PC-3 (cell line): Measurements from ENCODE around the gene FOXP4. TPM values are rescaled to one million over a fixed set of nuclear protein-coding genes. Genes with fewer than 3 reads are reported as not detected.

Source experiments
- ATAC-seq: fragments of 200-7000 bp; cut with Tn5 transposase; 2 replicates; pipeline ENCODE4 v1.9.1; 2020; ENCODE audit warnings: mild to moderate bottlenecking, moderate library complexity
- BruUV-seq: library from RNA; stranded (reverse); fragments of 400-500 nt; replicated peaks from 2 replicates; lab custom pipeline; 2021; lab: Mats Ljungman, UMichigan
- CTCF ChIA-PET: fragments of 300-600 bp; sonication (Branson Sonifier 250); formaldehyde crosslinking; loops from one replicate; lab custom pipeline; 2022; ENCODE audit warnings: antibody characterized with exemption; lab: Charles Lee
- POLR2A ChIA-PET: fragments of 300-600 bp; sonication (Branson Sonifier 250); formaldehyde crosslinking; loops from one replicate; lab custom pipeline; 2022; ENCODE audit warnings: antibody characterized with exemption; ENCODE audit not compliant: unreplicated experiment; lab: Charles Lee
- DNase-seq: peaks from one replicate; pipeline ENCODE4 v3.0.0-alpha.2; 2015
- H2AFZ ChIP-seq: fragments of 300-600 bp; sonication (generic); 2 replicates; pipeline ENCODE4 v1.6.0; 2016; ENCODE audit warnings: antibody characterized with exemption, low read length
- H3F3A ChIP-seq: fragments of 300-600 bp; sonication (generic); one replicate; pipeline ENCODE4 v1.6.0; 2017; ENCODE audit warnings: antibody characterized with exemption, low read length, control low read depth, mild to moderate bottlenecking; ENCODE audit not compliant: unreplicated experiment
- H3K27ac ChIP-seq: fragments of 300-600 bp; sonication (generic); 2 replicates; pipeline ENCODE4 v1.5.1; 2016; ENCODE audit warnings: mild to moderate bottlenecking, low read length
- H3K27me3 ChIP-seq: fragments of 300-600 bp; sonication (generic); 2 replicates; pipeline ENCODE4 v1.6.1; 2016; ENCODE audit warnings: low read length, mixed read lengths
- H3K36me3 ChIP-seq: fragments of 300-600 bp; sonication (generic); 2 replicates; pipeline ENCODE4 v1.6.1; 2016; ENCODE audit warnings: low read depth, mixed run types, low read length, mixed read lengths
- H3K4me1 ChIP-seq: fragments of 300-600 bp; sonication (generic); 2 replicates; pipeline ENCODE4 v1.5.1; 2016; ENCODE audit warnings: low read length; ENCODE audit not compliant: insufficient read depth
- H3K4me2 ChIP-seq: fragments of 300-600 bp; sonication (generic); 2 replicates; pipeline ENCODE4 v1.6.0; 2016; ENCODE audit warnings: low read length
- H3K4me3 ChIP-seq: fragments of 300-600 bp; sonication (generic); 2 replicates; pipeline ENCODE4 v1.5.1; 2016; ENCODE audit warnings: mild to moderate bottlenecking, low read length, mixed read lengths
- H3K79me2 ChIP-seq: fragments of 300-600 bp; sonication (generic); 2 replicates; pipeline ENCODE4 v1.6.1; 2017; ENCODE audit warnings: low read length, mixed read lengths
- H3K9ac ChIP-seq: fragments of 300-600 bp; sonication (generic); 2 replicates; pipeline ENCODE4 v1.6.0; 2016; ENCODE audit warnings: mild to moderate bottlenecking, low read length
- H3K9me2 ChIP-seq: fragments of 300-600 bp; sonication (generic); replicated peaks from 2 replicates; pipeline ENCODE4 v1.6.1; 2016; ENCODE audit warnings: mixed run types, low read length, mixed read lengths
- H3K9me3 ChIP-seq: fragments of 300-600 bp; sonication (generic); 2 replicates; pipeline ENCODE4 v1.6.1; 2016; ENCODE audit warnings: low read length, mixed read lengths
- H4K20me1 ChIP-seq: fragments of 300-600 bp; sonication (generic); 2 replicates; pipeline ENCODE4 v1.6.1; 2016; ENCODE audit warnings: low read length, mixed read lengths
- CTCF ChIP-seq: fragments of 300-600 bp; sonication (generic); conservative IDR thresholded peaks from 2 replicates; pipeline ENCODE4 v1.5.1; 2017; ENCODE audit warnings: antibody characterized with exemption, low read depth, mild to moderate bottlenecking, low read length
- EZH2 ChIP-seq: fragments of 300-600 bp; sonication (generic); IDR thresholded peaks from one replicate; pipeline ENCODE4 v1.6.1; 2017; ENCODE audit warnings: antibody characterized with exemption, mild to moderate bottlenecking, low read length; ENCODE audit not compliant: unreplicated experiment
- EZH2phosphoT487 ChIP-seq: fragments of 300-600 bp; sonication (generic); IDR thresholded peaks from 2 replicates; pipeline ENCODE4 v1.6.1; 2018; ENCODE audit warnings: mild to moderate bottlenecking, antibody characterized with exemption, low read length, borderline replicate concordance
- intact Hi-C: fragments of 100-400 bp; cut with micrococcal nuclease; formaldehyde crosslinking; loops from 2 replicates; pipeline ENCODE4 v1.9.0; 2023
- total RNA-seq: library from RNA; depleted of rRNA; stranded (reverse); fragments of >200 nt; gene quantifications from 2 replicates; pipeline ENCODE4 v1.2.3, GENCODE V29; 2014

FOXP4 gene
- total RNA-seq, 1 experiment from 2014 or later, result 6.7 TPM

- CTCF ChIA-PET, result no interaction called here
- POLR2A ChIA-PET, result no interaction called here
Measured at GRCh38 chr6:41597246-41598000, 51.2 kb downstream of the FOXP4 start.

GRCh38 chr6:41598670-41599014, 52.5 kb downstream of the FOXP4 start:
- H3F3A ChIP-seq, result no peaks in the 10 kb centered on the region
- no peaks in the 10 kb centered on the region for H4K20me1 ChIP-seq
- POLR2A ChIA-PET, result no interaction called here
- H3K27me3 ChIP-seq, result no peaks in the 10 kb centered on the region
- no peak overlapping the region for H3K4me2 ChIP-seq
- BruUV-seq, result no TSS peak
- H3K4me3 ChIP-seq, result no peak overlapping the region
- intact Hi-C loops, result no loop called here
- DNase-seq, result no peak
- no peak overlapping the region for H2AFZ ChIP-seq
- H3K27ac ChIP-seq, result no peak overlapping the region
- CTCF ChIA-PET, result no interaction called here
- H3K36me3 ChIP-seq, result no peaks in the 10 kb centered on the region; the same call in 1 of the 2 replicates
- no peaks in the 10 kb centered on the region for H3K79me2 ChIP-seq
- no peak for ATAC-seq
- peaks cover 7% of the 10 kb centered on the region for H3K4me1 ChIP-seq
- TF ChIP-seq EZH2, result no peak
- TF ChIP-seq CTCF, result no peak
- TF ChIP-seq EZH2phosphoT487, result no peak
- no peaks in the 10 kb centered on the region for H3K9me3 ChIP-seq
- H3K9ac ChIP-seq, result no peak overlapping the region
- H3K9me2 ChIP-seq, result no peaks in the 10 kb centered on the region

More at GRCh38 chr6:41597246-41598000, 51.2 kb downstream of the FOXP4 start:
- Histone ChIP-seq H3K27me3 (no peaks in the 10 kb centered on the region), H3K27ac (no peak overlapping the region), H3K4me1 (0 out of 2 replicates have a peak, but pooled peaks cover under 1% of the 10 kb centered on the region), H3K4me3 (no peak overlapping the region), H3K36me3 (no peaks in the 10 kb centered on the region; the same call in 1 of the 2 replicates), H3K79me2 (no peaks in the 10 kb centered on the region), H2AFZ (no peak overlapping the region), H3K9me3 (no peaks in the 10 kb centered on the region), H3K9me2 (no peaks in the 10 kb centered on the region), H3K4me2 (no peak overlapping the region), H4K20me1 (no peaks in the 10 kb centered on the region), H3K9ac (no peak overlapping the region), H3F3A (no peaks in the 10 kb centered on the region)
- BruUV-seq, result no TSS peak
- intact Hi-C loops, result no loop called here
- no peak for ATAC-seq
- DNase-seq, result no peak
- TF ChIP-seq CTCF, result no peak
- TF ChIP-seq EZH2phosphoT487, result no peak
- no peak for TF ChIP-seq EZH2

- ChIA-PET POLR2A (no interaction called here), CTCF (no interaction called here)
- Histone ChIP-seq H3K36me3 (no peaks in the 10 kb centered on the region; the same call in 1 of the 2 replicates), H3K4me1 (peaks cover 7% of the 10 kb centered on the region), H2AFZ (no peak overlapping the region), H4K20me1 (no peaks in the 10 kb centered on the region), H3K79me2 (no peaks in the 10 kb centered on the region), H3K9ac (no peak overlapping the region), H3F3A (no peaks in the 10 kb centered on the region), H3K4me2 (no peak overlapping the region), H3K9me2 (no peaks in the 10 kb centered on the region), H3K27me3 (no peaks in the 10 kb centered on the region), H3K27ac (no peak overlapping the region), H3K4me3 (no peak overlapping the region), H3K9me3 (no peaks in the 10 kb centered on the region)
- DNase-seq (no peak), ATAC-seq (no peak)
- intact Hi-C loops, result no loop called here
- TF ChIP-seq CTCF (no peak), EZH2 (no peak), EZH2phosphoT487 (no peak)
- BruUV-seq, result no TSS peak
Measured at GRCh38 chr6:41599015-41599851, 53.1 kb downstream of the FOXP4 start.
